Neural cell (in vitro differentiated cells): ENCODE measurements around the gene FCHSD2. TPM values are rescaled to one million over a fixed set of nuclear protein-coding genes. Genes with fewer than 3 reads are reported as not detected.

ENCODE experiments used
- H2AFZ ChIP-seq: fragments of 200-600, 300-800 bp; sonication (generic), shearing (Covaris generic); 2 replicates; pipeline ENCODE4 v1.6.0; 2014; ENCODE audit warnings: low read depth, mild to moderate bottlenecking, antibody characterized with exemption, low read length, moderate library complexity
- H3F3A ChIP-seq: fragments of 200-600 bp; shearing (Covaris generic); 2 replicates; pipeline ENCODE4 v1.6.1; 2016; ENCODE audit warnings: mild to moderate bottlenecking, moderate library complexity, mixed read lengths, antibody characterized with exemption, low read length; ENCODE audit not compliant: insufficient read depth, poor library complexity, severe bottlenecking
- H3K27ac ChIP-seq: fragments of 200-600, 300-800 bp; sonication (generic), shearing (Covaris generic); 2 replicates; pipeline ENCODE4 v1.5.1; 2014; ENCODE audit warnings: mild to moderate bottlenecking, low read length, moderate library complexity
- H3K27me3 ChIP-seq: fragments of 300-800, 200-600 bp; sonication (generic), shearing (Covaris generic); 2 replicates; pipeline ENCODE4 v1.6.0; 2014; ENCODE audit warnings: mild to moderate bottlenecking, low read depth, low read length, moderate library complexity; ENCODE audit not compliant: insufficient read depth
- H3K36me3 ChIP-seq: fragments of 300-800, 200-600 bp; sonication (generic), shearing (Covaris generic); 2 replicates; pipeline ENCODE4 v1.5.1; 2014; ENCODE audit warnings: mild to moderate bottlenecking, antibody characterized with exemption, low read length, moderate library complexity; ENCODE audit not compliant: insufficient read depth
- H3K4me2 ChIP-seq: fragments of 300-800, 200-600 bp; sonication (generic), shearing (Covaris generic); 2 replicates; pipeline ENCODE4 v1.6.0; 2014; ENCODE audit warnings: mild to moderate bottlenecking, low read length
- H3K4me3 ChIP-seq: fragments of 300-800, 200-600 bp; sonication (generic), shearing (Covaris generic); 2 replicates; pipeline ENCODE4 v1.5.1; 2014; ENCODE audit warnings: mild to moderate bottlenecking, low read length, moderate library complexity
- H3K79me2 ChIP-seq: fragments of 200-600 bp; shearing (Covaris generic); replicated peaks from 2 replicates; pipeline ENCODE4 v1.6.0; 2014; ENCODE audit warnings: mild to moderate bottlenecking, low read length, moderate library complexity; ENCODE audit not compliant: insufficient read depth
- H3K9ac ChIP-seq: fragments of 300-800, 200-600 bp; sonication (generic), shearing (Covaris generic); 2 replicates; pipeline ENCODE4 v1.6.1; 2016; ENCODE audit warnings: mild to moderate bottlenecking, low read length, mixed read lengths
- H3K9me2 ChIP-seq: fragments of 200-600 bp; shearing (Covaris generic); 2 replicates; pipeline ENCODE4 v1.6.1; 2016; ENCODE audit warnings: mild to moderate bottlenecking, low read length, mixed read lengths; ENCODE audit not compliant: insufficient read depth
- H3K9me3 ChIP-seq: fragments of 200-600, 300-800 bp; sonication (generic), shearing (Covaris generic); 2 replicates; pipeline ENCODE4 v1.6.1; 2016; ENCODE audit warnings: mild to moderate bottlenecking, mixed run types, low read length, moderate library complexity, mixed read lengths
- H4K20me1 ChIP-seq: fragments of 200-600 bp; shearing (Covaris generic); 2 replicates; pipeline ENCODE4 v1.6.1; 2016; ENCODE audit warnings: mild to moderate bottlenecking, mixed run types; ENCODE audit not compliant: insufficient read depth
- EP300 ChIP-seq: fragments of 450-650 bp; conservative IDR thresholded peaks from 2 replicates; pipeline ENCODE4 v1.6.1; 2014; ENCODE audit warnings: antibody characterized with exemption, mild to moderate bottlenecking, moderate library complexity; ENCODE audit not compliant: poor library complexity, severe bottlenecking
- EZH2 ChIP-seq: fragments of 200-600, 300-800 bp; shearing (Covaris generic), sonication (generic); IDR thresholded peaks from 2 replicates; pipeline ENCODE4 v1.6.1; 2014; ENCODE audit warnings: antibody characterized with exemption, low read length, borderline replicate concordance, mild to moderate bottlenecking; ENCODE audit not compliant: insufficient read depth, poor library complexity, severe bottlenecking
- MXI1 ChIP-seq: fragments of 450-650 bp; conservative IDR thresholded peaks from 2 replicates; pipeline ENCODE4 v1.6.1; 2014; ENCODE audit warnings: antibody characterized with exemption, mild to moderate bottlenecking; ENCODE audit not compliant: poor library complexity, severe bottlenecking
- POLR2AphosphoS5 ChIP-seq: IDR thresholded peaks from 2 replicates; pipeline ENCODE4 v1.6.1; 2012
- RAD21 ChIP-seq: fragments of 450-650 bp; conservative IDR thresholded peaks from 2 replicates; pipeline ENCODE4 v1.6.1; 2014; ENCODE audit warnings: antibody characterized with exemption, mild to moderate bottlenecking, moderate library complexity
- SMC3 ChIP-seq: fragments of 450-650 bp; conservative IDR thresholded peaks from 2 replicates; pipeline ENCODE4 v1.6.1; 2014; ENCODE audit warnings: antibody characterized with exemption, mild to moderate bottlenecking, moderate library complexity; ENCODE audit not compliant: poor library complexity
- TAF1 ChIP-seq: IDR thresholded peaks from 2 replicates; pipeline ENCODE4 v1.6.1; 2012; ENCODE audit warnings: low read depth
- polyA plus RNA-seq: library from polyadenylated mRNA; depleted of rRNA; stranded (reverse); fragments of >200 nt; gene quantifications from 2 replicates; pipeline ENCODE4 v1.2.3, GENCODE V29; 2014
- TF ChIP-seq, protein P1 (sequence below): fragments of 450-650 bp; IDR thresholded peaks from 2 replicates; pipeline ENCODE4 v1.5.1; 2014; ENCODE audit warnings: antibody characterized with exemption, mild to moderate bottlenecking, moderate library complexity; ENCODE audit not compliant: poor library complexity, severe bottlenecking
- TF ChIP-seq, protein P2 (sequence below): IDR thresholded peaks from 2 replicates; pipeline ENCODE4 v1.6.1; 2012; ENCODE audit warnings: borderline replicate concordance

FCHSD2 gene
- polyA plus RNA-seq, 1 donor from 2014 or later: 40.8 TPM

DNA sequence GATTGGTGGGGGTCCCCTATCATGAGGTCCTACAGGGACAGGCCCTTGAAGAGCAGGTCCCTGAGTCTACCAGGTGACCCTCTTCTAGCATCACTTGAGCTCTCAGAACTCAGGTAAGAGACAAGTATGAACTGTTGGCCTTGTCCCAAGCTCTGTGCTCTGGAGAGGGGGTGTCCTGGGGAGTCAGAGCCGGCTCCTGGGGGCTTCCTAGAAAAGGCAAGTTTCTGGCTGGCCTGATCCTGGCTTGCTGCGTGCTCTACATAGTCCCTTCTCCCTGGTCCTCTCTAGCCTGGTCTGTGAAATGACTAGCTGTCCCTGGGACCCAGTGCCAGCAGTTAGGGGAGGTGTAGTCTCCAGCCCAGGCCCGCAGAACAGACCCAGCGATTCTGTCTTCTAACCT lies 316.5 kb downstream of the FCHSD2 start:
- TF ChIP-seq MXI1: no peak
- no peak for TF ChIP-seq TAF1
- TF ChIP-seq, protein P1, sequence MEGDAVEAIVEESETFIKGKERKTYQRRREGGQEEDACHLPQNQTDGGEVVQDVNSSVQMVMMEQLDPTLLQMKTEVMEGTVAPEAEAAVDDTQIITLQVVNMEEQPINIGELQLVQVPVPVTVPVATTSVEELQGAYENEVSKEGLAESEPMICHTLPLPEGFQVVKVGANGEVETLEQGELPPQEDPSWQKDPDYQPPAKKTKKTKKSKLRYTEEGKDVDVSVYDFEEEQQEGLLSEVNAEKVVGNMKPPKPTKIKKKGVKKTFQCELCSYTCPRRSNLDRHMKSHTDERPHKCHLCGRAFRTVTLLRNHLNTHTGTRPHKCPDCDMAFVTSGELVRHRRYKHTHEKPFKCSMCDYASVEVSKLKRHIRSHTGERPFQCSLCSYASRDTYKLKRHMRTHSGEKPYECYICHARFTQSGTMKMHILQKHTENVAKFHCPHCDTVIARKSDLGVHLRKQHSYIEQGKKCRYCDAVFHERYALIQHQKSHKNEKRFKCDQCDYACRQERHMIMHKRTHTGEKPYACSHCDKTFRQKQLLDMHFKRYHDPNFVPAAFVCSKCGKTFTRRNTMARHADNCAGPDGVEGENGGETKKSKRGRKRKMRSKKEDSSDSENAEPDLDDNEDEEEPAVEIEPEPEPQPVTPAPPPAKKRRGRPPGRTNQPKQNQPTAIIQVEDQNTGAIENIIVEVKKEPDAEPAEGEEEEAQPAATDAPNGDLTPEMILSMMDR: no peak
- no peak for TF ChIP-seq POLR2AphosphoS5
- TF ChIP-seq, protein P2, sequence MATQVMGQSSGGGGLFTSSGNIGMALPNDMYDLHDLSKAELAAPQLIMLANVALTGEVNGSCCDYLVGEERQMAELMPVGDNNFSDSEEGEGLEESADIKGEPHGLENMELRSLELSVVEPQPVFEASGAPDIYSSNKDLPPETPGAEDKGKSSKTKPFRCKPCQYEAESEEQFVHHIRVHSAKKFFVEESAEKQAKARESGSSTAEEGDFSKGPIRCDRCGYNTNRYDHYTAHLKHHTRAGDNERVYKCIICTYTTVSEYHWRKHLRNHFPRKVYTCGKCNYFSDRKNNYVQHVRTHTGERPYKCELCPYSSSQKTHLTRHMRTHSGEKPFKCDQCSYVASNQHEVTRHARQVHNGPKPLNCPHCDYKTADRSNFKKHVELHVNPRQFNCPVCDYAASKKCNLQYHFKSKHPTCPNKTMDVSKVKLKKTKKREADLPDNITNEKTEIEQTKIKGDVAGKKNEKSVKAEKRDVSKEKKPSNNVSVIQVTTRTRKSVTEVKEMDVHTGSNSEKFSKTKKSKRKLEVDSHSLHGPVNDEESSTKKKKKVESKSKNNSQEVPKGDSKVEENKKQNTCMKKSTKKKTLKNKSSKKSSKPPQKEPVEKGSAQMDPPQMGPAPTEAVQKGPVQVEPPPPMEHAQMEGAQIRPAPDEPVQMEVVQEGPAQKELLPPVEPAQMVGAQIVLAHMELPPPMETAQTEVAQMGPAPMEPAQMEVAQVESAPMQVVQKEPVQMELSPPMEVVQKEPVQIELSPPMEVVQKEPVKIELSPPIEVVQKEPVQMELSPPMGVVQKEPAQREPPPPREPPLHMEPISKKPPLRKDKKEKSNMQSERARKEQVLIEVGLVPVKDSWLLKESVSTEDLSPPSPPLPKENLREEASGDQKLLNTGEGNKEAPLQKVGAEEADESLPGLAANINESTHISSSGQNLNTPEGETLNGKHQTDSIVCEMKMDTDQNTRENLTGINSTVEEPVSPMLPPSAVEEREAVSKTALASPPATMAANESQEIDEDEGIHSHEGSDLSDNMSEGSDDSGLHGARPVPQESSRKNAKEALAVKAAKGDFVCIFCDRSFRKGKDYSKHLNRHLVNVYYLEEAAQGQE: no peak
- no peak for TF ChIP-seq RAD21
- no peak for TF ChIP-seq EP300
- TF ChIP-seq SMC3: no peak
- TF ChIP-seq EZH2: no peak
- H3K27ac ChIP-seq: no peak overlapping the region

DNA sequence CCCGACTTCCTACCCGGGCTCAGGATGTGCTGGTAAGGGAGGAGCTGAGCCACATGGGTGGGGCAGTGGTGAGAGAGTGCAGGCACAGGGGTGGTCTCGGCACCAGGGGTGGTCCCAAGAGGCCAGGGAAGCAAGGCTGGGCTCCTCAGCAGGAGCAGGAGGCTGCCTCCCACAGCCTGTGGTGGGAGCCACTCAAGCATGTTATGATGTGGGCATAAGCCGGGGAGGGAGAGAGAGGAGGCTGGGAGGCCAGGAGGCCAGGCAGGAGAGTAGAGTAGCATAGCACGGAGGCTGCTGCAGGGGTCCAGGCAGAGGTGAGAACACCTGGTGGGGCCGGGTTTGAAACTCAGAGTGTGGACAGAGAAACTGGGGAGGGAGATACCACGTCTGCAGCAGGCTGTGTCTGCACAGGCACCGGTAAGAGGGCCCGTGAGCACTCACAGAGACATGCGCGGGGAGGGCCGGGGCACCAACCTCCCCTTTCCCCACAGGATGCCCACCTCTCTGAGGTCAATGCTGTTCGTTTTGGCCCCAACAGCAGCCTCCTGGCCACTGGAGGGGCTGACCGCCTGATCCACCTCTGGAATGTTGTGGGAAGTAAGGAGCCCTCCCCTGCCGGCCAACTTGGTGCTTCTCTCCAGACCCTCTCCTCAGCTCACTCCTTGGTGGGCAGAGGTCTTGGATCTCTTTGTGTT lies 317.2 kb downstream of the FCHSD2 start:
- Histone ChIP-seq H3K4me3 (no peak overlapping the region), H3F3A (no peaks in the 10 kb centered on the region), H3K79me2 (no peaks in the 10 kb centered on the region), H3K27ac (no peak overlapping the region), H3K9me2 (no peaks in the 10 kb centered on the region), H3K27me3 (no peaks in the 10 kb centered on the region), H3K9me3 (no peaks in the 10 kb centered on the region), H3K36me3 (no peaks in the 10 kb centered on the region), H3K9ac (no peak overlapping the region), H3K4me2 (no peak overlapping the region), H4K20me1 (no peaks in the 10 kb centered on the region), H2AFZ (no peak overlapping the region)
- TF ChIP-seq, protein P1: no peak
- no peak for TF ChIP-seq MXI1
- no peak for TF ChIP-seq SMC3
- TF ChIP-seq TAF1: no peak
- no peak for TF ChIP-seq POLR2AphosphoS5
- no peak for TF ChIP-seq RAD21
- no peak for TF ChIP-seq EP300
- TF ChIP-seq, protein P2: no peak
- no peak for TF ChIP-seq EZH2

More for the DNA sequence above, 316.5 kb downstream of the FCHSD2 start:
- Histone ChIP-seq H3K79me2 (no peaks in the 10 kb centered on the region), H2AFZ (no peak overlapping the region), H3K9me3 (no peaks in the 10 kb centered on the region), H3K27me3 (no peaks in the 10 kb centered on the region), H3K4me3 (no peak overlapping the region), H3K9me2 (no peaks in the 10 kb centered on the region), H4K20me1 (no peaks in the 10 kb centered on the region), H3K36me3 (no peaks in the 10 kb centered on the region), H3F3A (no peaks in the 10 kb centered on the region), H3K4me2 (no peak overlapping the region), H3K9ac (no peak overlapping the region)
